HEK293T (cell line): ENCODE data around the gene MUC12.

ENCODE experiments used
- ARNT ChIP-seq: fragments of 450-650 bp; IDR thresholded peaks from 2 replicates; pipeline ENCODE4 v1.6.1; 2017; ENCODE audit warnings: mild to moderate bottlenecking
- BHLHE40 ChIP-seq: fragments of 450-650 bp; IDR thresholded peaks from 2 replicates; pipeline ENCODE4 v1.6.1; 2016; ENCODE audit warnings: mild to moderate bottlenecking, moderate library complexity, borderline replicate concordance
- ELF4 ChIP-seq: fragments of 450-650 bp; IDR thresholded peaks from 2 replicates; pipeline ENCODE4 v1.6.1; 2017; ENCODE audit warnings: antibody characterized with exemption
- FOXA1 ChIP-seq: fragments of 450-650 bp; IDR thresholded peaks from 2 replicates; pipeline ENCODE4 v1.6.1; 2016; ENCODE audit warnings: mild to moderate bottlenecking
- FOXK2 ChIP-seq: fragments of 450-650 bp; IDR thresholded peaks from 2 replicates; pipeline ENCODE4 v1.6.1; 2016; ENCODE audit warnings: mild to moderate bottlenecking
- FOXM1 ChIP-seq: fragments of 450-650 bp; IDR thresholded peaks from 2 replicates; pipeline ENCODE4 v1.6.1; 2017; ENCODE audit warnings: mild to moderate bottlenecking, borderline replicate concordance
- HDGF ChIP-seq: fragments of 450-650 bp; IDR thresholded peaks from 2 replicates; pipeline ENCODE4 v1.6.1; 2017; ENCODE audit warnings: antibody characterized with exemption, borderline replicate concordance
- L3MBTL2 ChIP-seq: fragments of 450-650 bp; conservative IDR thresholded peaks from 2 replicates; pipeline ENCODE4 v1.6.1; 2016; ENCODE audit warnings: mild to moderate bottlenecking
- LEF1 ChIP-seq: fragments of 450-650 bp; IDR thresholded peaks from 2 replicates; pipeline ENCODE4 v1.6.1; 2017; ENCODE audit warnings: mild to moderate bottlenecking, borderline replicate concordance
- NFRKB ChIP-seq: fragments of 450-650 bp; IDR thresholded peaks from 2 replicates; pipeline ENCODE4 v1.6.1; 2016; ENCODE audit warnings: mild to moderate bottlenecking, moderate library complexity
- SUZ12 ChIP-seq: fragments of 450-650 bp; IDR thresholded peaks from 2 replicates; pipeline ENCODE4 v1.6.1; 2016; ENCODE audit warnings: mild to moderate bottlenecking
- TARDBP ChIP-seq: fragments of 450-650 bp; IDR thresholded peaks from 2 replicates; pipeline ENCODE4 v1.6.1; 2016
- ZNF384 ChIP-seq: fragments of 450-650 bp; IDR thresholded peaks from 2 replicates; pipeline ENCODE4 v1.6.1; 2016

DNA sequence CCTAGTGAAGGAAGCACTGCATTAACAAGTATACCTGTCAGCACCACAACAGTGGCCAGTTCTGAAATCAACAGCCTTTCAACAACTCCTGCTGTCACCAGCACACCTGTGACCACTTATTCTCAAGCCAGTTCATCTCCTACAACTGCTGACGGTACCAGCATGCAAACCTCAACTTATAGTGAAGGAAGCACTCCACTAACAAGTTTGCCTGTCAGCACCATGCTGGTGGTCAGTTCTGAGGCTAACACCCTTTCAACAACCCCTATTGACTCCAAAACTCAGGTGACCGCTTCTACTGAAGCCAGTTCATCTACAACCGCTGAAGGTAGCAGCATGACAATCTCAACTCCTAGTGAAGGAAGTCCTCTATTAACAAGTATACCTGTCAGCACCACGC lies 66.6 kb downstream of the MUC12 start:
- TF ChIP-seq HDGF (no peak), L3MBTL2 (no peak), ELF4 (no peak), FOXA1 (no peak), LEF1 (no peak), ZNF384 (no peak), FOXM1 (no peak), BHLHE40 (no peak), SUZ12 (no peak), FOXK2 (no peak), TARDBP (no peak), ARNT (no peak), NFRKB (no peak)
